ENCODE results near the gene FAM163B. TPM values are rescaled to one million over a fixed set of nuclear protein-coding genes. Genes with fewer than 3 reads are reported as not detected.

FAM163B gene
- total and polyA plus RNA-seq, 2 of the 8 experiments (the other 6 are each of a cell fraction or from before 2014, with no cell fraction given) = 0.63 to 1.0 TPM

- Histone ChIP-seq H3K4ac (replicated peaks; ENCODE audit: insufficient read length, low read depth, low read length) (no peak overlapping the region), H3K23ac (ENCODE audit: insufficient read length) (no peak overlapping the region), H2BK120ac (replicated peaks; ENCODE audit: low read depth, low read length) (no peak overlapping the region), H2AFZ (ENCODE audit: low read length) (no peak overlapping the region), H2AK5ac (ENCODE audit: low read depth, low read length) (no peak overlapping the region), H3K4me2 (ENCODE audit: insufficient read depth in 1 of 2, low read depth in 2 of 2, low read length in 2 of 2) (no peak overlapping the region), H2BK20ac (ENCODE audit: low read length) (no peak overlapping the region), H3K23me2 (ENCODE audit: low read depth, low read length) (peaks cover under 1% of the 10 kb centered on the region; the same call in 1 of the 2 replicates), H2BK5ac (ENCODE audit: low read depth, low read length) (no peak overlapping the region), H3K27ac (ENCODE audit: low read depth, low read length) (no peak overlapping the region), H3K27me3 (replicated peaks in 1 of 4; ENCODE audit: control insufficient read depth in 3 of 4, extremely low read depth in 1 of 4, insufficient read depth in 3 of 4, low read length in 3 of 4) (peaks cover 0 to 9% (median 2%) of the 10 kb centered on the region in 4 experiments; a peak in 4 of 7 replicates), H3K18ac (ENCODE audit: extremely low read depth, low read length) (no peak overlapping the region), H2BK15ac (ENCODE audit: low read length) (no peak overlapping the region), H3K9me3 (ENCODE audit: insufficient read depth in 2 of 2, low read depth in 1 of 2, low read length in 1 of 2) (no peaks in the 10 kb centered on the region), H3K4me1 (replicated peaks in 1 of 4; ENCODE audit: control insufficient read depth in 3 of 4, insufficient read depth in 4 of 4, low read length in 3 of 4) (no peaks in the 10 kb centered on the region), H3K56ac (replicated peaks; ENCODE audit: insufficient read length, low read depth, low read length) (no peak overlapping the region), H4K8ac (ENCODE audit: extremely low read depth, insufficient read depth, low read length) (no peak overlapping the region), H4K5ac (ENCODE audit: insufficient read length, low read depth, low read length) (no peak overlapping the region), H4K91ac (replicated peaks; ENCODE audit: insufficient read length, low read length) (no peak overlapping the region), H4K20me1 (replicated peaks in 1 of 2; ENCODE audit: control insufficient read depth in 1 of 2, insufficient read depth in 2 of 2, low read length in 2 of 2) (no peaks in the 10 kb centered on the region), H3K14ac (ENCODE audit: insufficient read length) (no peak overlapping the region), H2BK12ac (ENCODE audit: low read depth, low read length) (no peak overlapping the region), H3K4me3 (ENCODE audit: extremely low read depth in 1 of 4, insufficient read depth in 2 of 4, low read depth in 3 of 4, low read length in 4 of 4) (no peak overlapping the region), H3K79me2 (ENCODE audit: control insufficient read depth in 1 of 2, insufficient read depth in 2 of 2, low read length in 2 of 2) (no peaks in the 10 kb centered on the region), H3K79me1 (ENCODE audit: low read depth, low read length) (no peaks in the 10 kb centered on the region), H3K9ac (replicated peaks in 1 of 4; ENCODE audit: extremely low read depth in 1 of 4, low read depth in 3 of 4, low read length in 3 of 4) (no peak overlapping the region), H3K36me3 (ENCODE audit: control insufficient read depth in 2 of 4, insufficient read depth in 4 of 4, low read length in 3 of 4) (no peaks in the 10 kb centered on the region)
- ChIA-PET CTCF (ENCODE audit: partially characterized antibody) (interaction anchor here (0.9 to 1.5 kb wide), 4 partner anchors 9 to 103 kb away, joined by 3 to 6 read pairs (median 4); no protein-coding TSS in a partner anchor), POLR2A (ENCODE audit: partially characterized antibody) (interaction anchor here (1.5 kb wide), 1 partner anchor 51 kb away, joined by 3 read pairs; no protein-coding TSS in a partner anchor)
- DNase-seq (ENCODE audit: low read depth in 1 of 2, low spot score in 2 of 2) = no peak
- no peak for FAIRE-seq
- 85% methylated on average over 10 of the region's 10 CpGs; no CpG with 5 or more reads in 1 of the 2 experiments for WGBS, 2 experiments (ENCODE audit: extremely low coverage in 1 of 2, insufficient coverage in 1 of 2, insufficient read length in 1 of 2, insufficient replicate concordance in 2 of 2, low coverage in 1 of 2, low lambda C conversion rate in 2 of 2, missing lambda C conversion rate in 1 of 2)
- TF ChIP-seq ATF2 (IDR thresholded peaks at IDR 0.05; ENCODE audit: low read length) (no peak), EGR1 (IDR thresholded peaks at IDR 0.05; ENCODE audit: borderline replicate concordance, low read depth, low read length) (no peak), RXRA (IDR thresholded peaks at IDR 0.05; ENCODE audit: insufficient read depth, low read depth, low read length) (no peak), EP300 (IDR thresholded peaks at IDR 0.05; ENCODE audit: borderline replicate concordance in 1 of 2, low read depth in 2 of 2, low read length in 2 of 2) (no peak), RBBP5 (IDR thresholded peaks at IDR 0.05; ENCODE audit: borderline replicate concordance, low read depth, low read length) (no peak), FOSL1 (IDR thresholded peaks at IDR 0.05; ENCODE audit: insufficient read depth, low read depth, low read length) (no peak), NANOG (IDR thresholded peaks at IDR 0.05; ENCODE audit: insufficient read depth, low read depth, low read length, poor library complexity, severe bottlenecking) (no peak), ZNF274 (IDR thresholded peaks at IDR 0.05; ENCODE audit: borderline replicate concordance, extremely low read depth, low read length) (no peak), TEAD4 (IDR thresholded peaks at IDR 0.05; ENCODE audit: low read depth, low read length) (no peak), CHD1 (IDR thresholded peaks at IDR 0.05; ENCODE audit: low read depth, low read length) (no peak)
- TF ChIP-seq, protein P1, sequence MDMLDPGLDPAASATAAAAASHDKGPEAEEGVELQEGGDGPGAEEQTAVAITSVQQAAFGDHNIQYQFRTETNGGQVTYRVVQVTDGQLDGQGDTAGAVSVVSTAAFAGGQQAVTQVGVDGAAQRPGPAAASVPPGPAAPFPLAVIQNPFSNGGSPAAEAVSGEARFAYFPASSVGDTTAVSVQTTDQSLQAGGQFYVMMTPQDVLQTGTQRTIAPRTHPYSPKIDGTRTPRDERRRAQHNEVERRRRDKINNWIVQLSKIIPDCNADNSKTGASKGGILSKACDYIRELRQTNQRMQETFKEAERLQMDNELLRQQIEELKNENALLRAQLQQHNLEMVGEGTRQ (IDR thresholded peaks at IDR 0.05; ENCODE audit: low read length) = no peak
Observed at GRCh38 chr9:133614056-133614455, 4.9 kb upstream of the FAM163B start.

Data from H1 (cell line).